GM21619 (cell line): ENCODE results near the gene RERE.

ENCODE experiments used
- ATAC-seq: cut with Tn5 transposase; IDR thresholded peaks from one replicate; pipeline ENCODE4 v1.9.1; 2021; ENCODE audit not compliant: unreplicated experiment

RERE gene

DNA sequence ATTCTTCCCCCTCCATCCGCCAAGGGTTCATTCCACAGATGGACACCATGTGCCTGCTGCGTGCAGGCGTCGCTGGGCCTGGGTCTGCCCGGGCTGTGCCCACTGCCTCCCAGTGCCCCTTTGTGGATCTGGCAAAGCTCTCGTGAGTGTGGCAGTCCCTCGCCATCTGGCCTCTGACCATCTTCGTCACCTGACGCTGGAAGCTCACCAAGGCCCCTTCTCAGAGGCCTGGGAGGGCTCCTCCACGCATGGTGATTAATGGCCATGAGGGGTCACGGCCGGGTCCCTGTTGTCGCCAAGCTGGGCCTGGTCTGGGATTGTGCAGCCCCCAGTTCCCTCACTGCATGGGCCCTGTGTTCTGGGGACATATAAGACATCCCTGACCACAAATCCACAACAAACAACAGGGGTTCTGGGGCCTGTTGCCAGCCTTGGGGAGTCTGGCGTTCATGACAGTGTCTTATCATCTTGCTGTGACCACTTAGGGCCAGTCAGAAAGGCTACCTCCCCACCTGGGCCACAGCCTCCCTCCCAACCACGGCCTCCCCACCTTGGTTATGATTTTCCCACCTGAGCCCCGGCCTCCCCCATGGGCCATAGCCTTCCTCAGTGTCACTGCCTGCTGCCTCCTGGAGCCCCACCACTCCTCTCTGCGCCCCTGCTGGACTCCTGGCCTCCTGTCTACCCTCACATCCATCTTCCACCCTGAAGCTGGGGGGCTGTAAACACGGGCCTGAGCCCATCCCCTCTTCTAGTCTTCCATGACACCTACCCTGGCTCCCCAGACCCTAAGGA lies 471.6 kb downstream of the RERE start:
- no peak for ATAC-seq

DNA sequence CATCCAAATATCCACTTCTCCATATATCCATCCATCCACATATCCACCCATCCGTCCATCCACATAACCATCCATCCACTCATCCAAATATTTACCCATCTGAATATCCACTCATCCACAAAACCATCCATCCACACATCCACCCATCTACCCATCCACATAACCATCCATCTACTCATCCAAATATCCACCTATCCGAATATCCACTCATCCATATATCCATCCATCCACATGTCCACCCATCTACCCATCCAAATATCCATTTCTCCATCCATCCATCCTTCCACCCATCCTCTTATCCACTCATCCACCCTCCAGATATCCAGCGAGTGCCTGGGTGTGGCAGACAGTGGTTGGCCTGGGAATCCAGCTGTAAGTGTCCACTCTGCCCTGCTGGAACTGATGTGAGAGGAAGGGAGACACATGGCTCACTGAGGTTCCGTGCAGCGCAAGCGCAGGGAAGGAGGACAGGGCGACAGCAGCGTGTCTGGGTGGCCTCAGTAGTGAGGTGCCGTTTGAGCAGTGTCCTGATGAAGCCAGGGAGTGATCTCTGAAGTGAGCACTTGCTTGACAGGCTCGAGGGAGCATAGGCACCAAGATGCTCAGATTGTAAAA lies 472.4 kb downstream of the RERE start:
- no peak for ATAC-seq

DNA sequence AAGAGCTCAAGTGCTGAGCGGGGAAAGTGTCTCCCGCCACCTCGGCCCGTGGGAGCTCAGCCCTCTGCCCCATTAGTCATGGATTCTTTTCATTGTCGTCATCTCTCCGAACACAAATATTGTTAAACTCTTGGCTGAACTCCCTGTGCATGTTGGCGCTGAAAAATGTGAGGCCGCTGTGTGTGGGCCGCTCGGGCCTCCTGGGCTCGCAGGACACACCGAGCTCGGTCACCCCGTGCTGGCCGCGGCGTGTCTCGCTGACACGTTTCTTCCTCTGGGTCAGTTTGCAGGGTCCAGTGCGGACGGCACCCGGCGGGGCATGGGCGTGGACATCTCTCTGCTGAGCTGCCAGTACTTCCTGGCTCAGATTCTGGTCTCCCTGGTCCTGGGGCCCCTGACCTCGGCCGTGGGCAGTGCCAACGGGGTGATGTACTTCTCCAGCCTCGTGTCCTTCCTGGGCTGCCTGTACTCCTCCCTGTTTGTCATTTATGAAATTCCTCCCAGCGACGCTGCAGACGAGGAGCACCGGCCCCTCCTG lies 473.9 kb downstream of the RERE start:
- no peak for ATAC-seq

DNA sequence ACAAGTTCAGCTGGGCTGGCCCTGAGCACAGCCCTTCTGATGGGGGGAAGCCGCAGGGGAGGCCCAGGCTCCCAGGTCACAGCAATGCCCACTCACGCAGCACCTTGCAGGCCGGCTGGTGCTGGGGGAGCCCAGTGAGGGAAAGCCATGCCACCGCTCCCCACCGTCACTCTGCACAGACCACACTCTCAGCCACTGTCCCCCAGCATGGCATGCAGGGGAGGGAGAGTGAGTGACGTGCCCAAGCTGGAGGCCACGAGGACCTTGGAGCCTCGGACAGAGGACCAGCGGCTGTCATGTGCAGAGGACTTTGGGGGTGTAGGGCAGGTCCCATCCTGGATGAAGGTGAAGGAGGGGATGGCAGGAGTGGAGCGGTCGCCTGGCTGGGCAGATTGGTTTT lies 474.4 kb downstream of the RERE start:
- ATAC-seq: no peak

DNA sequence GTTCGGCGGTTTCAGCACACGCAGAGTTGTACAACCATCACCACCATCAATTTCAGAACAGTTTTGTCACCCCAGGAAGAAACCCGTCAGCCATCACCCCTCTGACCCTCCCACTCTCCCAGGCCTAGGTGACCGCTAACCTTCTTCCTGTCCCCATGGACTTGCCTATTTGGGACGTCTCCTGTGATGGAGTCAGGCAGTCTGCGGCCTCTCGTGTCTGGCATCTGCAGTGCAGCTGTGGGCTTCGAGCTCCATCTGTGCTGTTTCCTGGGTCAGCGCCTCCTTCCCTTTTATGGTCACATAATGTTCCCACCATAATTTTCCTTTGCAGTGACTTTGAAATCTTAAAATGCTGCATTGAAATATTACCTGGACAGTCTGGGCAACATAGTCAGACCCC lies 475.1 kb downstream of the RERE start:
- no peak for ATAC-seq

DNA sequence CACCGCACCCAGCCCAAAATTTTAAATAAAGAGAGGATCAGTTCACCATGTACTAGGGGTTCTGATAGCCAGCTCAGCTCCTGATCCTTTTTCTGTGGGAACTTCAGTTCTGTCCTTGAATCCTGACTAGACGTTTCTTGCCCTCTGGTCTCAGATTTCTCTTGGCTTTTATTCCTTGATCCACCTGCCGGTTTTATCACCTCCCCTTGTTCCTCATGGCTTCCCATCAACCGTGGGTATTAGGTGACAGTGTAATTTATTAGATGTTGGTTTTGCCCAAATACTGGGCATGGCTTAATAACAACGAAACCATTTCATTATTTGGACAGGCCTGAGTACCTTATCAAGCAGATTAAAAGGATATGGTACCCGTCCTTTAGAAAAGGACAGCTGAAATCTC lies 477.0 kb downstream of the RERE start:
- ATAC-seq: no peak

DNA sequence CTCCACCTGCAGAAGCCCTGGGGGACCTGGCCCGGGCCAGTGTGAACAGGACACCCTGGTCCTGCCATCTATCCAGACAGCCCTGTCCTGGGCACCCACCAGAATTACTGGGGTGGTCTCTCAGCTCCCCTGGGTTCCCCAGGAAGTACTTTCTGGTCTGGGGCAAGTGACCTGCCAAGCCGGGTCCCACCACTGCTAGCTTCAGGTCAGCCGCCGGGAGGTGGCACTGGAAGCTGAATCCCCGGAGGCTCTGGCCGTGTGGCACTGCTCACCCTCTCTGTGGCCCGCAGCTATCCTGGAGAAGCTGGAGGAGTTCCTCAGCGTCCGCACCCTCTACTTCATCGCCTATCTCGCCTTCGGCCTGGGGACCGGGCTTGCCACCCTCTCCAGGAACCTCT lies 478.2 kb downstream of the RERE start:
- ATAC-seq: no peak

DNA sequence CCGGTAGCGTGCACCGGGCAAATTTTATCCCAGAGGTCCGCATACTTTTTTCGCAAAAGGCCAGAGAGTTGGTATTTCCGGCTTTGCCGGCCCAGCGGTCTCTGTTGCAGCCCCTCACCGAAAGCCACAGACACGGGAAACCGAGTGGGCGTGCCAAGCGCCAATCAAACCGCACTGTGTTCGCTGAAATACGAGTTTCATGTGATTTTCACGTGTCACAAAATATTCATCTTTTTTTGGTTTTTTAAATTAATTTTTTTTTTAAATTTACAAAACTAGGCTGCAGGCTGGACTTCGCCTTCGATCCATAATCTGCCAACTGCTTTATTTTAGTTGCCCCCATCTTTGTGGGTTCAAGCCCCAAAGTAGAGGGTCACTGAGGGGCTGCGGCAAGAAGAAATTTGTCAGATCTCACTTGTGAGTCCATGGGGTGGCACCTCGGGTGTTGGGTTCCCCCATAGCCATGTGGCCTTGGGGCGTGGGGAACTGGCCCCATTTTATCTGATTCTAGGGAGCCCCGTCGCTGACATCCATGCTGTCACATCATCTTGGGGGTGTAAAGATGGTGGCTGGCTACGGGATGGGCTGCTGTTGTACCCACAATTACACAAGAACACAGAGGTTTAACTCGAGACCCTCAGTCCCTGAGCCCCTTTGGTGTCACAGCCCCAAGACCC lies 478.8 kb downstream of the RERE start:
- no peak for ATAC-seq

DNA sequence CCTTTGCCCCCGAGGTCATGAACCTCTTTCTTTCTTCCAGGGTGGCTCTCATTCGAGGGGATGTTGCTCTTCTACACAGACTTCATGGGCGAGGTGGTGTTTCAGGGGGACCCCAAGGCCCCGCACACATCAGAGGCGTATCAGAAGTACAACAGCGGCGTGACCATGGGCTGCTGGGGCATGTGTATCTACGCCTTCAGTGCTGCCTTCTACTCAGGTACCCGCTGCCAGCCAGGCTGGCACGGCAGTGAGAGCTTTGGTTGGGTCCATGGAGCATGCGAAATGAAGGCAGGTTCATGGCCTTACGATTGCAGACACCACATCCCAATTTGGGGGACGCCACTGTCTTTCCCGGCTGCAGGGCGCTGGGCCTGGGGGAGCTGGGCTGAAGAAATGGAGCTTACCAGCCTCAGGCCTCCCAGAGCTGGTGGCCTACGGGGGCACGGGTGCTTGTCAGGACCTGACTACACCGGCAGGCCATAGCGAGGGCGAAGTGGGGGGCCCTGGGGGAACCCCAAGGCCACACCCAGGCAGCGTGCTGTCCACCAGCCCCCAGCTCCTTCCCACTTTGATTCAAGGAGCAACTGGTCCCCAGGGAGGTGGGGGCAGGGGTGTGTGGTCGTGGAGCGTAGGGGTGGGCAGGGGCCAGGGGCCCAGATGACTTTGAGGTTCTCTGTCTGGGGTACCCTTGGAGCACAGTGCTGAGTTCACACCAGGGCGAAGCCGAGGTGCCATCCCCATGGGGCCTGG lies 479.5 kb downstream of the RERE start:
- ATAC-seq: no peak

DNA sequence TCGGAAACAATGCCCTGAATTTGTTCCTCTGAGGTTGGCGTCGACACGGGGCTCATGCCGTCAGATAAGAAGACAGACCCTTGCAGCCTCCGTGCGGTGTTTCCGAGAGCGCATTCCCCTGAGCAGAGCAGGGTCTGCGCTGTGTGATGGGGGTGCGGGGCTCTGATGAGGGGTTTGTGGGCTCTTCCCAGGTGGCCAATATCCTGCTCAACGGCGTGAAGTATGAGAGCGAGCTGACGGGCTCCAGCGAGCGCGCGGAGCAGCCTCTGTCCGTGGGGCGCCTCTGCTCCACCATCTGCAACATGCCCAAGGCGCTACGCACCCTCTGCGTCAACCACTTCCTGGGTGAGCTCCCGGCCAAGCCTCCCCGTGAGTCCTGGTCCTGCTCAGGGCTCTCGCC lies 482.2 kb downstream of the RERE start:
- ATAC-seq: no peak

DNA sequence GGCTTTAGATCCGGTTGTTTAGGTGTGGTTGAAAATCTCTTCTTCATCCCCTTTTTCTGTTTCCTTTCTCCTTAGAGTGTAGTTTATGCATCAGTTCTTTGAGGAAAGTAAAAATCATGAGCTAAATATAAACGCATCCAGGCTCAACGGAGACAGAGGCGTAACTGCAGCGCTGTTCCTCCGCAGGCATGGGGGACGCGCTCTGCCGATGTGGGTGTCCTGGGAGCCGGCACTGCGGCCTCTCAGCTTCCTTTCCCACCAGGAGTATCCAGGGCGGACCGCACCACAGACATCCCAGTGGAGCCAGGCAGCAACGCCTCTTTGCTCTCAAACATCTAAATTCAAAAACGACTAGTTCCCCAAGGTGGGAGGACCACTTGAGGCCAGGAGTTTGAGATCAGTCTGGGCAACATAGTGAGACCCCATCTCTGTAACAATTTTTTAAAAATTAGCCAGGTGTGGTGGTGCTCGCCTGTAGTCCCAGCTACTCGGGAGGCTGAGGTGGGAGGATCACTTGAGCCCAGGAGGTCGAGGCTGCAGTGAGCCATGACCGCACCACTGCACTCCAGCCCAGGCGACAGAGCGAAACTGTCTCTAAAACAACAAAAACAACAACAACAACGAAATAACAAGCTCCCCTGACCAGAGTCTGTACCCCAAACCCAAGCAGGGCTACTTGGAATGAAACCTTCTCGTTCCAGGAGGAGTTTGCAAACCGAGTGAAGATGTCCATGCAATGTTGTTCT lies 483.2 kb downstream of the RERE start:
- ATAC-seq: no peak

DNA sequence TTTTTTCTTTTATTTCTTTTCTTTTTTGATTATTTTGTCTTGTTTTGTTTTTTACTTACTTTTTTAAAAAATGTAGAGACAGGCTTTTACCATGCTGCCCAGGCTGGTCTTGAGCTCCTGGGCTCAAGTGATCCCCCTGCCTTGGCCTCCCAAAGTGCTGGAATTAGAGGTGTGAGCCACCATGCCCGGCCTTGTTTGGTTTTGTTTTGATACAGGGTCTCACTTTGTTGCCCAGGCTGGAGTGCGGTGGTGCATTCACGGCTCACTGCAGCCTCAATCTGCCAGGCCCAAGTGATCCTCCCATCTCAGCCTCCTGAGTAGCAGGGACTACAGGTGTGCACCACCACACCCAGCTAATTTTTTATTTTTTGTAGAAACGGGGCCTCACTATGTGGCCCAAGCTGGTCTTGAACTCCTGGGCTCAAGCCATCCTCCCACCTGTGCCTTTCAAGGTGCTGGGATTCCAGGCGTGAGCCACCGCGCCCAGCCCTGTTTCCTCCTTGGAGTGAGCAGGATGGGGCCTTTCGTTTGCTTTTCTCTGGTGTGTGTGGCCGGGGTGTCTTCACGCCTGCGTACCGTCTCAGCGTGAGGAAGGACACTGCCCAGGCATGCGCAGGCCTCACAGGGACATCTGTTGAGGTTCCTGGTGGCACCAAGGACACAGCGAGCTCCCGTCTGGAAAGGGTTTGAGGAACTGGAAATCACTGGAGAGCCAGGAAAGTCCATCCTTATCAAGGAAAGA lies 484.0 kb downstream of the RERE start:
- ATAC-seq: no peak

DNA sequence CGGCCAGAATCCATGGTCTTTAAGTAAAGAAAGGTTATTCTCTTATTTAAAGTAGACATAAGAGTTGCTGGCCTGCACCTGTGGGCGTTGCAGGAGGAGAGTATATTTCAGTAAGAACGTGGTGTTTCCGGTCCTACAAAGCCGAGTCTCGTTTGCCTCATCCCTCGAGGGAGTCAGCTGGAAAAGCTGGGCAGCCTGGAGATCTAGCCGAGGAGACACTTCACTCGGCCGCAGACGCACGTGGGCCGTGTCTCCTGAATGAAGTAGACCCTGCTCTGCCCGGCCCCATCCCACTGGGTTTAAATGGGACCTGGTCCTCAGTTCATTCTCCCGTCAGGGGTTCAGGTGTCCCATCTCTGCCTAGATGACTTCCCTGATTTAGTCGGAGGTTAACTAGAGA lies 484.6 kb downstream of the RERE start:
- ATAC-seq: no peak

DNA sequence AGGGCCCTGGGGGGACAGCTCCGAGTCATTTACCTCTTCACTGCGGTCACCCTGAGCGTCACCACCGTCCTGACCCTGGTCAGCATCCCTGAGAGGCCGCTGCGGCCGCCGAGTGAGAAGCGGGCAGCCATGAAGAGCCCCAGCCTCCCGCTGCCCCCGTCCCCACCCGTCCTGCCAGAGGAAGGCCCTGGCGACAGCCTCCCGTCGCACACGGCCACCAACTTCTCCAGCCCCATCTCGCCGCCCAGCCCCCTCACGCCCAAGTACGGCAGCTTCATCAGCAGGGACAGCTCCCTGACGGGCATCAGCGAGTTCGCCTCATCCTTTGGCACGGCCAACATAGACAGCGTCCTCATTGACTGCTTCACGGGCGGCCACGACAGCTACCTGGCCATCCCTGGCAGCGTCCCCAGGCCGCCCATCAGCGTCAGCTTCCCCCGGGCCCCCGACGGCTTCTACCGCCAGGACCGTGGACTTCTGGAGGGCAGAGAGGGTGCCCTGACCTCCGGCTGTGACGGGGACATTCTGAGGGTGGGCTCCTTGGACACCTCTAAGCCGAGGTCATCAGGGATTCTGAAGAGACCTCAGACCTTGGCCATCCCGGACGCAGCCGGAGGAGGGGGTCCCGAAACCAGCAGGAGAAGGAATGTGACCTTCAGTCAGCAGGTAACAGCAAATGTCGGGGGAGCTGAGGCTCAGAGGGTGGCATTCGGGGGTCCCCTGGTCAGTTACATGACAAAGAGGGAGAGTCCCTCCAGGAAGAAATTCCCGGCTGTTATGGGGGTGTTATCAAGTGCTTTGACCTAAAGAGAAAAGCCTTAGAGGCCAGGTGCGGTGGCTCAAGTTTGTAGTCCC lies 486.9 kb downstream of the RERE start:
- ATAC-seq: no peak

DNA sequence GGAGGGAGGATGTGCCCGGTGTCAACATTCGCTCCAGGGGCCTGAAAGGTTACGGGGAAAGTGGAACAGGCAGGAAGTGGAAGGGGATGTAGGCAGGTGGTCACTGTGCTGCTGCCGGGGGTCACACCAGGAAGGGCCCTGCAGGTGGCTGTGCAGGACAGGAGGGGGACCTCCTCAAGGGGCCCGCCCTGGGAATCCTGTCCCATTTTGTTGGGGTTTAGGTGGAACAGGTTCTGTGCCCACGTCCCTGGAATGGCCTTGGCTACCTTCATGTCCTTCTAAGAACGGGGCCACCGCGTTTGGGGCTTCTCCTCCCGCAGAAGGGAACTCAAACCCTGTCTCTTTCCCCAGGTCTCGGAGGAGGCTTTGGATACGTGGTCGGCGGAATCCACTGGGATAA lies 487.6 kb downstream of the RERE start:
- no peak for ATAC-seq

DNA sequence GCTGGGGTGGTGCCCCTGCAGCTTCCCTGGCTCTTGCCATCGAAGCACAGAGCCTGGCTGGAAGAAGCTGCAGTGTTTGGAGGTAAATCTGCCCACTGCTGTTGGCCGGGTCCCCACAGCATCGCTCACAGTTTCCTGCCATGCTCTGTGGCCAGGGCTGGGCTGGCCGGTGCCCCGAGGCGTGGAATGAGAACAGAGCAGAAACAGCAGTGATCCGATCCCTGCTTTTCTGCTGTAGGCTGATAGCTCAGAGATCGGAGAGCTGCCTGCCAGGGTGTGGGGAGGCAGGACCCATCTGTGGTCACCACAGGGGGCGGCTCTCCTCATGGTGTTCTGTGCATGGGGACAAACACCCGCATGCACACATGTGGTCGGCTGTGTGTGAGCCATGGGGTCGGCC lies 488.0 kb downstream of the RERE start:
- ATAC-seq: no peak

DNA sequence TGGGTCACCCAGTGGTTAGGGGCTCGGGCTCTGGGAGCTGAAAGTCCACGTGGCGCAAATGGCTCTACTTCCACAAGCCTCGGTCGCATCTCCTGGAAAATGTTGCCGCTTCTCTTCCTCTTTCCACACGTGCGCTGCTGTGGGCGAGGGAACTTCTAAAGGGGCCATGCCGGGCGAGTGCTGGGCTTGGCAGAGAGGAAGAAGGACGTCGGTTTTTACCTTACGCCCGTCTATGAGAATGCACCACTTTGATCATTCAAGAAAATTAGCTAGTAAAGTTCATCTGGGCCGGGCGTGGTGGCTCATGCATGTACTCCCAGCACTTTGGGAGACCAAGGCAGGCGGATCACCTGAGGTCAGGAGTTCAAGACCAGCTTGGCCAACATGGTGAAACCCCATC lies 489.2 kb downstream of the RERE start:
- ATAC-seq: no peak

DNA sequence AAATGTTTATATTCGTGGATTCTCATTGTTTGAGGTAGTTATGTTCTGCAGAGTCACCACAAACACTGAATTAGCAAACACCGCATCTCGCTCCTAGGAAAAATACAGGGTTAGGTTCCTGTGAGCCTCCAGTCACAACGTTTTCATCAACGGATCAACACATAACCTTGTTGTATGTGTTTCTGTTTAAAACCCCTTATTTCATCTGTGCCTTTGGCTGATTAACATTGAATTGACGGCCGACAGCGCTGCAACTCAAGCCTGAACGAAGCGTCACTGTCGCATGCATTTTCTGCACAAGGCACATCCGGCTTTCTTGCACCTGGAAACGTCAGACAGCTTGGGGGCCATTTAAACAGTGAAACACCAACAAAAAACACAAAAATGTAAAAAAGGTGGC lies 491.2 kb downstream of the RERE start:
- no peak for ATAC-seq

DNA sequence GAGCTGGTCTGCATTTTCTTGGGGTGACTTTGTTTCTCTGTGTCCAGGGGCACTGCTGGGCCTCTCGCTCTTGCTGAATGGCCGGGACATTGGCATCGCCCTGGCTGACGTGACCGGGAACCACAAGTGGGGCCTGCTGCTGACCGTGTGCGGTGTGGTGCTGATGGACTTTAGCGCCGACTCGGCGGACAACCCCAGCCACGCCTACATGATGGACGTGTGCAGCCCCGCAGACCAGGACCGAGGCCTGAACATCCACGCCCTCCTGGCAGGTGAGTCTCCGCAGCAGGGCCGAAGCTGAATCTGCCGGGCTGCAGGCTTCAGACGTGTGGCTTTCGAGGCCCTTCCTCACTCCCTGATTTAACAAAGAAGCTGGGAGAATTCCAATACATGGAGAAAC lies 491.7 kb downstream of the RERE start:
- ATAC-seq: no peak
